ENCODE data around the gene MLEC.

GRCh38 chr12:120690978-120691377 is 4.0 kb downstream of the MLEC start:
- no peak for TF ChIP-seq POLR2A (IDR thresholded peaks at IDR 0.05)
- TF ChIP-seq CTCF (IDR thresholded peaks at IDR 0.05): no peak
- no peak for TF ChIP-seq POLR2AphosphoS5 (IDR thresholded peaks at IDR 0.05; ENCODE audit: insufficient read depth in 1 of 2, low read depth in 1 of 2)
